Measurements from ENCODE around the gene MEGF10.
"Not testable (repeated sequence)": the region's sequence is repeated elsewhere in the genome, so short reads cannot be mapped to it uniquely, and the experiment has no call there.

Gene MEGF10

GRCh38 chr5:127297348-127298035, 6.9 kb downstream of the MEGF10 start:
- DNase-seq (ENCODE audit: extremely low read depth in 1 of 2, low read depth in 1 of 2): no peak

- no peak for DNase-seq (ENCODE audit: extremely low read depth in 1 of 2, low read depth in 1 of 2)
Observed at GRCh38 chr5:127298036-127298429, 7.4 kb downstream of the MEGF10 start.

GRCh38 chr5:127298656-127299055, 8.1 kb downstream of the MEGF10 start:
- DNase-seq (ENCODE audit: extremely low read depth in 1 of 2, low read depth in 1 of 2): no peak

- no peak for DNase-seq (ENCODE audit: extremely low read depth in 1 of 2, low read depth in 1 of 2)
Observed at GRCh38 chr5:127299678-127300077, 9.1 kb downstream of the MEGF10 start.

GRCh38 chr5:127302509-127302908, 11.9 kb downstream of the MEGF10 start:
- no peak for DNase-seq (ENCODE audit: extremely low read depth in 1 of 2, low read depth in 1 of 2)

GRCh38 chr5:127303404-127303803, 12.8 kb downstream of the MEGF10 start:
- no peak for DNase-seq (ENCODE audit: extremely low read depth in 1 of 2, low read depth in 1 of 2)

GRCh38 chr5:127305493-127305892, 14.9 kb downstream of the MEGF10 start:
- no peak for DNase-seq (ENCODE audit: extremely low read depth in 1 of 2, low read depth in 1 of 2)

- DNase-seq (ENCODE audit: extremely low read depth in 1 of 2, low read depth in 1 of 2): no peak
Observed at GRCh38 chr5:127306036-127306435, 15.4 kb downstream of the MEGF10 start.

GRCh38 chr5:127306647-127307046, 16.1 kb downstream of the MEGF10 start:
- no peak for DNase-seq (ENCODE audit: extremely low read depth in 1 of 2, low read depth in 1 of 2)

GRCh38 chr5:127307868-127308267, 17.3 kb downstream of the MEGF10 start:
- no peak for DNase-seq (ENCODE audit: extremely low read depth in 1 of 2, low read depth in 1 of 2)

GRCh38 chr5:127308325-127308724, 17.7 kb downstream of the MEGF10 start:
- not testable (repeated sequence) for DNase-seq (ENCODE audit: extremely low read depth in 1 of 2, low read depth in 1 of 2)

GRCh38 chr5:127308945-127309344, 18.3 kb downstream of the MEGF10 start:
- no peak for DNase-seq (ENCODE audit: extremely low read depth in 1 of 2, low read depth in 1 of 2)

- no peak for DNase-seq (ENCODE audit: extremely low read depth in 1 of 2, low read depth in 1 of 2)
Observed at GRCh38 chr5:127311349-127311748, 20.8 kb downstream of the MEGF10 start.

GRCh38 chr5:127311781-127312525, 21.4 kb downstream of the MEGF10 start:
- DNase-seq (ENCODE audit: extremely low read depth in 1 of 2, low read depth in 1 of 2): no peak

GRCh38 chr5:127313379-127313778, 22.8 kb downstream of the MEGF10 start:
- DNase-seq (ENCODE audit: extremely low read depth in 1 of 2, low read depth in 1 of 2): no peak

GRCh38 chr5:127313847-127314473, 23.4 kb downstream of the MEGF10 start:
- peak; percentile 8 to 23 for DNase-seq (ENCODE audit: extremely low read depth in 1 of 2, low read depth in 1 of 2)

- no peak for DNase-seq (ENCODE audit: extremely low read depth in 1 of 2, low read depth in 1 of 2)
Observed at GRCh38 chr5:127316011-127316410, 25.4 kb downstream of the MEGF10 start.

- DNase-seq (ENCODE audit: extremely low read depth in 1 of 2, low read depth in 1 of 2): not testable (repeated sequence)
Observed at GRCh38 chr5:127317385-127317784, 26.8 kb downstream of the MEGF10 start.

- DNase-seq (ENCODE audit: extremely low read depth in 1 of 2, low read depth in 1 of 2): no peak
Observed at GRCh38 chr5:127320032-127320965, 29.7 kb downstream of the MEGF10 start.

GRCh38 chr5:127321465-127321864, 30.9 kb downstream of the MEGF10 start:
- no peak for DNase-seq (ENCODE audit: extremely low read depth in 1 of 2, low read depth in 1 of 2)

- no peak for DNase-seq (ENCODE audit: extremely low read depth in 1 of 2, low read depth in 1 of 2)
Observed at GRCh38 chr5:127322403-127322802, 31.8 kb downstream of the MEGF10 start.

All from stimulated activated CD8-positive, alpha-beta memory T cell treated with anti-CD3 and anti-CD28 coated beads, Interleukin-7, amount 100 ng/mL, for 48 hours (primary cell).